NCI-H2081 (cell line): ENCODE data around the gene EIF4EBP3.
"Not testable (repeated sequence)": the region's sequence is repeated elsewhere in the genome, so short reads cannot be mapped to it uniquely, and the experiment has no call there.

Source experiments
- DNase-seq, 2 experiments: peaks; one replicate each; lab custom pipeline; 2025; lab: John Stamatoyannopoulos, UW

EIF4EBP3 gene

GRCh38 chr5:140579188-140579747 lies 31.8 kb downstream of the EIF4EBP3 start:
- not testable (repeated sequence) for DNase-seq

GRCh38 chr5:140587495-140587894 lies 40.0 kb downstream of the EIF4EBP3 start:
- no peak for DNase-seq

- DNase-seq: no peak
These were observed 41.0 kb downstream of the EIF4EBP3 start for GRCh38 chr5:140588311-140589070.

GRCh38 chr5:140590861-140591260 lies 43.4 kb downstream of the EIF4EBP3 start:
- DNase-seq: no peak

- DNase-seq: no peak
These were observed 44.4 kb downstream of the EIF4EBP3 start for GRCh38 chr5:140591747-140592372.

GRCh38 chr5:140593070-140593469 lies 45.6 kb downstream of the EIF4EBP3 start:
- DNase-seq: not testable (repeated sequence)

- no peak for DNase-seq
These were observed 46.7 kb downstream of the EIF4EBP3 start for GRCh38 chr5:140594169-140594568.

- no peak for DNase-seq
These were observed 48.3 kb downstream of the EIF4EBP3 start for GRCh38 chr5:140595538-140596300.

- DNase-seq: no peak
These were observed 48.9 kb downstream of the EIF4EBP3 start for GRCh38 chr5:140596321-140596741.

- no peak for DNase-seq
These were observed 51.4 kb downstream of the EIF4EBP3 start for GRCh38 chr5:140598836-140599235.
